ENCODE data around the gene CEP290. TPM values are rescaled to one million over a fixed set of nuclear protein-coding genes. Genes with fewer than 3 reads are reported as not detected.
A peak's percentile ranks its signal among the peaks of the same experiment; 100 is the strongest.

Gene CEP290
- total RNA-seq, 1 donor from 2014 or later: 6.6 TPM

DNA sequence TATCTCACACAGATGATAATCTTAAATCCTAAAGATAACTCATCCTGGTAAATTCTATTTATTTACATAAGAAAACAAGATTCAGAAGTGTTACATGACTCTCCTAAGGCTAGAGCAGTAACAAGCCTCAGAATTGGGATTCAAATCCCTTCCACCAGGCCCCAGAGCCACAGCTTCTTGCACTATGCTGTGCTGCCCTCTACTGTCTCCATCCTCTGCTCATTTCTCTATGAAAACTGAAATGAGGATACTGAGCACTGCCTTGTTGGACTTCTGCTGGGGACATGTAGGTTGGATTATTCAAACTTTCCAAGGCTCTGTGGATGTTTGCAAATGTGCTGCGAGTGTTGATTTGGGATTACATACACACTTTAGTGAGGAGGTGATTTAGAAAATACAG is 89.2 kb downstream of the CEP290 start:
- DNase-seq (ENCODE audit: low read depth) (peak; percentile 41), FAIRE-seq (no peak)
- peaks cover 4% of the 10 kb centered on the region for H3K36me3 ChIP-seq (ENCODE audit: control insufficient read depth, insufficient read depth, low read length)

DNA sequence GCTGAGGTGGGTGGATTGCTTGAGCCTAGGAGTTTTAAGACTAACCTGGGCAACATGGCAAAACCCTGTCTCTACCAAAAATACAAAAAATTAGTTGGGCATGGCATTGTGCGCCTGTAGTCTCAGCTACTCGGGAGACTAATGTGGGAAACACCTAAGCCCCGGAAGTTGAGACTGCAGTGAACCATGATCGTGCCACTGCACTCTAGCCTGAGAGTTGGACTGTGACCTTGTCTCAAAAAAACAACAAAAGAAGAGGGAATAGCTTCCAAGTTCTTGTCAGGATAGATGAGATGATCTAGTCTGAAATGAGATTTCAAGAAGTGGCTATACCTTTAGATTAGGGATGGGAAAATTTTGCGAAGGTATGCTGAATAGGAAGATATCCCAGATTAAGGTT is 97.9 kb downstream of the CEP290 start:
- TF ChIP-seq CTCF (IDR thresholded peaks at IDR 0.05; ENCODE audit: insufficient read depth, low read length, severe bottlenecking): no peak
- DNase-seq (ENCODE audit: low read depth): no peak
- H3K4me3 ChIP-seq (ENCODE audit: low read depth, low read length): no peak overlapping the region
- no peaks in the 10 kb centered on the region for H3K27me3 ChIP-seq (ENCODE audit: control insufficient read depth, insufficient read depth, low read length)
- H3K36me3 ChIP-seq (ENCODE audit: control insufficient read depth, insufficient read depth, low read length): peaks cover 10% of the 10 kb centered on the region
- no peak for FAIRE-seq

More for the DNA sequence above, 89.2 kb downstream of the CEP290 start:
- H3K27me3 ChIP-seq (ENCODE audit: control insufficient read depth, insufficient read depth, low read length): no peaks in the 10 kb centered on the region
- TF ChIP-seq CTCF (IDR thresholded peaks at IDR 0.05; ENCODE audit: insufficient read depth, low read length, severe bottlenecking): peak; percentile 63
- no peak overlapping the region for H3K4me3 ChIP-seq (ENCODE audit: low read depth, low read length)

GRCh38 chr12:88037770-88038169 is 104.1 kb downstream of the CEP290 start:
- no peak overlapping the region for H3K4me3 ChIP-seq (ENCODE audit: low read depth, low read length)
- no peak for TF ChIP-seq CTCF (IDR thresholded peaks at IDR 0.05; ENCODE audit: insufficient read depth, low read length, severe bottlenecking)
- DNase-seq (ENCODE audit: low read depth) (no peak), FAIRE-seq (no peak)
- peaks cover 1% of the 10 kb centered on the region for H3K36me3 ChIP-seq (ENCODE audit: control insufficient read depth, insufficient read depth, low read length)
- H3K27me3 ChIP-seq (ENCODE audit: control insufficient read depth, insufficient read depth, low read length): no peaks in the 10 kb centered on the region

DNA sequence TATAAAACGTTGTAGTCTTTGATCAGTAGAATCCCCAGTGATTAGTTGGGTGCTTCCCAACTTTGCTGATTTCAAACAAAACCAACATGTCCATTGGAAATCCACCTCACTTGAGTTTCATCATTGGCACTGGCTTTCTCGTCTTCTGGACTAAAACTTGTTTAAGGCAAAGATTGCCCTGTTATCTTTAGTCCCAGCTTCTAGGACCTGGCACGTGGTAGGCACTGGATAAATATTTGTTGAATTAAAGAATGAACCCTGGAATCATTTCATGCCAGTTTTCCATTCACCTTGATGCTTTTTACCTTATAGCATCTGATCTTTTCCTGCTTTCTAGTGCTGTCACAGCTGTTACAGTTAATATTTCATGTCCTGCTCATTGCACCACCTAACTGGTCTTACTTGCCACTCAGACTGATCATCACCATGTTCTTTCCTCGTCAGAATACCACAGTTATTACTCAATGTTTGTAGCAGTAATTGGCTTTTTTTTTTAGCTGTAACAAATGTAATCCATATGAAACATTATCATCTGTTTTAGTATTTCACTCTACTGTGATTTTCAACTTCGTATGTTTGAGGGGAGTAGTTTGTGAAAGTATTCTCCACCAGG is 105.4 kb downstream of the CEP290 start:
- peak overlapping the region; percentile 93 for H3K4me3 ChIP-seq (ENCODE audit: low read depth, low read length)
- H3K36me3 ChIP-seq (ENCODE audit: control insufficient read depth, insufficient read depth, low read length): no peaks in the 10 kb centered on the region
- DNase-seq (ENCODE audit: low read depth) (peak; percentile 83), FAIRE-seq (peak; percentile 77)
- no peaks in the 10 kb centered on the region for H3K27me3 ChIP-seq (ENCODE audit: control insufficient read depth, insufficient read depth, low read length)
- no peak for TF ChIP-seq CTCF (IDR thresholded peaks at IDR 0.05; ENCODE audit: insufficient read depth, low read length, severe bottlenecking)

DNA sequence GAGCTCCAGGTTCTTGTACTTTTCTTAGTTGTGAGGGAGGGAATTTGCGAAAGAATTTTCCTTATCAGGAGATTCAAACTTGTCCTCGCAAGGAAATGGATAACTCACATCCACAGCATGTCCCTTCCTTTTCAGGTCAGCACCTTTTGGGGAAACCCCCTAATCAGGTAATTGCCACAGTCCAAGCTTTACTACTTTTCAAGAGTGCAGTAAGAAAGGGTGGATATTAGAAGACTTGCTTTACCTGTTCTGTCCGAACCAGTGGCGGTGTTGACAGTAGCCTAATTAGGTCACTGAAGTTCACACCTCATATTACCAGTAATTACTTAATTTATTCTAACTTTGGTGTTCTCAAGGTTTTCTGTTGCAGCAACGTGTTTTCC is 106.0 kb downstream of the CEP290 start:
- FAIRE-seq (no peak), DNase-seq (ENCODE audit: low read depth) (peak; percentile 57)
- TF ChIP-seq CTCF (IDR thresholded peaks at IDR 0.05; ENCODE audit: insufficient read depth, low read length, severe bottlenecking): no peak
- no peaks in the 10 kb centered on the region for H3K27me3 ChIP-seq (ENCODE audit: control insufficient read depth, insufficient read depth, low read length)
- H3K36me3 ChIP-seq (ENCODE audit: control insufficient read depth, insufficient read depth, low read length): no peaks in the 10 kb centered on the region
- peak overlapping the region; percentile 93 for H3K4me3 ChIP-seq (ENCODE audit: low read depth, low read length)
